ENCODE results near the gene VPS37B.

- TF ChIP-seq GATA3 (IDR thresholded peaks at IDR 0.05; ENCODE audit: low read depth, low read length) (no peak), GATA2 (IDR thresholded peaks at IDR 0.05; ENCODE audit: low read depth, low read length) (no peak)
Observed at GRCh38 chr12:122845041-122845864, 50.7 kb downstream of the VPS37B start.
